OCI-LY7 (cell line): ENCODE results near the gene BTBD9.

Experiments used
- CTCF ChIP-seq: fragments of 200-600 bp; sonication (generic); conservative IDR thresholded peaks from 2 replicates; pipeline ENCODE4 v1.5.1; 2014; ENCODE audit warnings: mild to moderate bottlenecking, antibody characterized with exemption, low read length, moderate library complexity, mixed read lengths
- EZH2phosphoT487 ChIP-seq: fragments of 200-600 bp; sonication (generic); IDR thresholded peaks from 2 replicates; pipeline ENCODE4 v1.6.1; 2018; ENCODE audit warnings: low read depth, borderline replicate concordance, mild to moderate bottlenecking, mixed run types, antibody characterized with exemption, low read length, moderate library complexity, mixed read lengths

GRCh38 chr6:38580030-38580429, 59.7 kb downstream of the BTBD9 start:
- TF ChIP-seq CTCF (no peak), EZH2phosphoT487 (no peak)
